Testis (tissue), 2 donors: Measurements from ENCODE around the gene TGM2.

Experiments
- CTCF ChIP-seq, 3 experiments: fragments of 450-650 bp in 2 of 3; fragments of 200-600 bp in 1 of 3; sonication (generic) in 1 of 3; IDR thresholded peaks; one replicate each; pipeline ENCODE4 v1.5.1; 2016 to 2019; ENCODE audit warnings: antibody characterized with exemption in 3 of 3, mild to moderate bottlenecking in 2 of 3, moderate library complexity in 1 of 3
- POLR2A ChIP-seq: fragments of 450-650 bp; IDR thresholded peaks from one replicate; pipeline ENCODE4 v1.6.1; 2017; ENCODE audit warnings: antibody characterized with exemption, mild to moderate bottlenecking, moderate library complexity

GRCh38 chr20:38181207-38181801, 16.2 kb upstream of the TGM2 start:
- TF ChIP-seq CTCF (IDR thresholded peaks at IDR 0.05): no peak
- no peak for TF ChIP-seq POLR2A
